Measurements from ENCODE around the gene MTM1. TPM values are rescaled to one million over a fixed set of nuclear protein-coding genes. Genes with fewer than 3 reads are reported as not detected.
A peak's percentile ranks its signal among the peaks of the same experiment; 100 is the strongest.

The MTM1 gene
- polyA plus RNA-seq, 3 donors = 6.5 to 23.4 (median 17.0) TPM

- Histone ChIP-seq H3K4me3 (replicated peaks in 1 of 3; ENCODE audit: low read depth in 2 of 3, low read length in 3 of 3) (no peak overlapping the region), H3K36me3 (replicated peaks in 1 of 2; ENCODE audit: control insufficient read depth in 1 of 2, insufficient read depth in 2 of 2, low read length in 2 of 2) (no peaks in the 10 kb centered on the region), H4K20me1 (ENCODE audit: insufficient read depth, low read length) (peaks cover 68% of the 10 kb centered on the region), H3K27ac (ENCODE audit: low read depth in 1 of 2, low read length in 2 of 2) (no peak overlapping the region), H3K4me2 (replicated peaks; ENCODE audit: extremely low read depth, low read length, poor library complexity, severe bottlenecking) (no peak overlapping the region), H3K4me1 (ENCODE audit: control insufficient read depth in 1 of 2, insufficient read depth in 2 of 2, low read length in 2 of 2) (no peaks in the 10 kb centered on the region), H3K9ac (ENCODE audit: insufficient read depth, low read length, poor library complexity, severe bottlenecking) (no peak overlapping the region), H3K27me3 (ENCODE audit: control insufficient read depth in 2 of 2, insufficient read depth in 2 of 2, low read length in 2 of 2) (no peaks in the 10 kb centered on the region), H3K9me3 (replicated peaks in 1 of 2; ENCODE audit: control insufficient read depth in 1 of 2, insufficient read depth in 1 of 2, low read length in 2 of 2) (no peaks in the 10 kb centered on the region), H2AFZ (ENCODE audit: insufficient read depth, low read depth, low read length, poor library complexity, severe bottlenecking) (no peak overlapping the region), H3K79me2 (ENCODE audit: insufficient read depth, low read length) (peaks cover 86% of the 10 kb centered on the region)
- Mint-ChIP-seq H3K27me3 (ENCODE audit: low read depth in 3 of 3) (no peaks in the 10 kb centered on the region), H3K9me3 (no peaks in the 10 kb centered on the region), H3K4me3 (no peak overlapping the region), H3K4me1 (peaks cover 8% of the 10 kb centered on the region), H3K36me3 (peaks cover 2% of the 10 kb centered on the region in 2 donors), H3K27ac (no peak overlapping the region)
- DNase-seq = peak in 1 of 3 donors; percentile 8
- no CpG with 5 or more reads among the region's 8 CpGs for WGBS (ENCODE audit: insufficient coverage)
- intact Hi-C loops (cut with micrococcal nuclease) = no loop called here
- TF ChIP-seq CTCF (IDR thresholded peaks at IDR 0.05) = peak; percentile 59
These were observed 19.4 kb downstream of the MTM1 start for GRCh38 chrX:150587585-150588503.

GRCh38 chrX:150594584-150594983, 26.2 kb downstream of the MTM1 start:
- Mint-ChIP-seq H3K4me3 (no peak overlapping the region), H3K4me1 (peaks cover 10% of the 10 kb centered on the region), H3K9me3 (peaks cover 0 to 1% (median 0%) of the 10 kb centered on the region in 7 donors), H3K36me3 (peaks cover 27 to 28% of the 10 kb centered on the region in 2 donors), H3K27ac (no peak overlapping the region), H3K27me3 (ENCODE audit: low read depth in 3 of 3) (peaks cover 0 to 1% (median 0%) of the 10 kb centered on the region in 3 donors)
- Histone ChIP-seq H3K27ac (ENCODE audit: low read depth in 1 of 2, low read length in 2 of 2) (no peak overlapping the region), H3K79me2 (ENCODE audit: insufficient read depth, low read length) (peaks cover 47% of the 10 kb centered on the region), H3K4me2 (replicated peaks; ENCODE audit: extremely low read depth, low read length, poor library complexity, severe bottlenecking) (no peak overlapping the region), H2AFZ (ENCODE audit: insufficient read depth, low read depth, low read length, poor library complexity, severe bottlenecking) (no peak overlapping the region), H3K4me1 (ENCODE audit: control insufficient read depth in 1 of 2, insufficient read depth in 2 of 2, low read length in 2 of 2) (no peaks in the 10 kb centered on the region), H3K9ac (ENCODE audit: insufficient read depth, low read length, poor library complexity, severe bottlenecking) (no peak overlapping the region), H4K20me1 (ENCODE audit: insufficient read depth, low read length) (peaks cover 54% of the 10 kb centered on the region), H3K36me3 (replicated peaks in 1 of 2; ENCODE audit: control insufficient read depth in 1 of 2, insufficient read depth in 2 of 2, low read length in 2 of 2) (peaks cover 23 to 26% of the 10 kb centered on the region in 2 donors), H3K27me3 (ENCODE audit: control insufficient read depth in 2 of 2, insufficient read depth in 2 of 2, low read length in 2 of 2) (no peaks in the 10 kb centered on the region), H3K9me3 (replicated peaks in 1 of 2; ENCODE audit: control insufficient read depth in 1 of 2, insufficient read depth in 1 of 2, low read length in 2 of 2) (no peaks in the 10 kb centered on the region), H3K4me3 (replicated peaks in 1 of 3; ENCODE audit: low read depth in 2 of 3, low read length in 3 of 3) (no peak overlapping the region)
- no CpG with 5 or more reads among the region's 1 CpG for WGBS (ENCODE audit: insufficient coverage)
- DNase-seq = no peak
- TF ChIP-seq CTCF (IDR thresholded peaks at IDR 0.05) = no peak
- intact Hi-C loops (cut with micrococcal nuclease) = no loop called here

Measured in CD14-positive monocyte (primary cell).